ENCODE measurements around the gene NAGPA. TPM values are rescaled to one million over a fixed set of nuclear protein-coding genes. Genes with fewer than 3 reads are reported as not detected.

Gene NAGPA
- total and polyA plus RNA-seq, 8 donors, result 3.7 to 10.0 (median 6.6) TPM

DNA sequence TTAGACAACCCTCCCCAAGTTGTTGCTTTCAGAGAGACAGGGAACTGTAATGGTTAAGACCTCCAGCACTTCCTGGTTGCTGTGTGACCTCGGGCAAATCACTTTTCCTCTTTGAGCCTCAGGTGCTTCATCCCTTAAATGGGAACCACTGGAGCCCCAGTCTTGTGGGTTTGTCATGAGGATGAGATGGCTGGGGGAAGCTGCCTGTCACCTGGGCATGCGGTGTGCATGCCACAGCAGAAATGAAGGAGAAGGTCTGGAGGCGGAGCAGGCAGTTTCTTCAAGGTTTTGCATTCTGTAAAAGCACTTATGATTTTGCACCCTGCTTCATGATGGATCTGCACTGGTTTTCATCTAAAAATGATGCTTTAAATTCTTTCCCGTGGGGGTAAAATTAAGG, 22.1 kb downstream of the NAGPA start:
- DNase-seq, result peak in 1 of 6 donors; percentile 4
- no peak for ATAC-seq
- TF ChIP-seq, protein P1, sequence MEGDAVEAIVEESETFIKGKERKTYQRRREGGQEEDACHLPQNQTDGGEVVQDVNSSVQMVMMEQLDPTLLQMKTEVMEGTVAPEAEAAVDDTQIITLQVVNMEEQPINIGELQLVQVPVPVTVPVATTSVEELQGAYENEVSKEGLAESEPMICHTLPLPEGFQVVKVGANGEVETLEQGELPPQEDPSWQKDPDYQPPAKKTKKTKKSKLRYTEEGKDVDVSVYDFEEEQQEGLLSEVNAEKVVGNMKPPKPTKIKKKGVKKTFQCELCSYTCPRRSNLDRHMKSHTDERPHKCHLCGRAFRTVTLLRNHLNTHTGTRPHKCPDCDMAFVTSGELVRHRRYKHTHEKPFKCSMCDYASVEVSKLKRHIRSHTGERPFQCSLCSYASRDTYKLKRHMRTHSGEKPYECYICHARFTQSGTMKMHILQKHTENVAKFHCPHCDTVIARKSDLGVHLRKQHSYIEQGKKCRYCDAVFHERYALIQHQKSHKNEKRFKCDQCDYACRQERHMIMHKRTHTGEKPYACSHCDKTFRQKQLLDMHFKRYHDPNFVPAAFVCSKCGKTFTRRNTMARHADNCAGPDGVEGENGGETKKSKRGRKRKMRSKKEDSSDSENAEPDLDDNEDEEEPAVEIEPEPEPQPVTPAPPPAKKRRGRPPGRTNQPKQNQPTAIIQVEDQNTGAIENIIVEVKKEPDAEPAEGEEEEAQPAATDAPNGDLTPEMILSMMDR (IDR thresholded peaks at IDR 0.05), result no peak
- Histone ChIP-seq H3K4me3 (no peak overlapping the region), H3K27ac (no peak overlapping the region), H3K36me3 (no peaks in the 10 kb centered on the region), H3K9me3 (no peaks in the 10 kb centered on the region), H3K4me1 (no peaks in the 10 kb centered on the region), H3K27me3 (no peaks in the 10 kb centered on the region)
- FAIRE-seq, result no peak
- 41 to 62% methylated on average over 4 of the region's 4 CpGs for WGBS, 2 donors
- intact Hi-C loops (cut with DNase I), result no loop called here

DNA sequence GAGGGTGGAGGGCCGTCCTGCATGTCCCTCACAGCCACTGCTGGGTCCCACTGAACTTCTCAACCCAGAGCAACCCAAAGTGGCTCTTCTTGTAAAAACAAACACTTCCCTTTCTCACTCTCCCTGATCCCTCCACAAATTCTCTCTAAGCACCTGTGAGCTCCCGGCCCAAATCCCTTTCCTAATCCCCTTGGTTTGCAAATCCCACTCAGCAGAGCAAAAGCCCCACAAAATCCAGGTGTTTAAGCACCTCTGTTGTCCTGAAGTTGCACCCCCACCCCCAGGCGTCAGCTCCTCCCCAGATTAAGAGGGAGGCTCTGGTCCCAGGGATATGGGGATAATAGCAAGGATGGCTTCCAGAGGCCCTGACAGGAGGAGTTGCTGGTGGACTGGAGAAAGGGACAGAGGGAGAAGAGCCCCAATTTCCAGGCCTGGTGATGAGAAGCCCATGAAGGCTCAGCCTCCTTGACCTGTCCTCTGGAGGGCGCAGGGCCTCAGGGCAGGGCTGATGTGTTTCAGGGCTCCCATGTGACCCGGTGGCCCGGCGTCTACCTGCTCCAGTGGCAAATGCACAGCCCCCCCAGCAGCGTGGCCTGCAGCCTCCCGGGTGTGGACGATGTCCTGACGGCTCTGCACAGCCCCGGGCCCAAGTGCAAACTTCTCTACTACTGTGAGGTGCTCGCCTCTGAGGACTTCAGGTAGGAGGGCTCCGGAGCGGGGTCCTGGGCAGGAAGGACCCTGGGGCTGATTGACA, 23.0 kb downstream of the NAGPA start:
- H3K4me3 ChIP-seq, result no peak overlapping the region
- no peak overlapping the region for H3K27ac ChIP-seq
- H3K36me3 ChIP-seq, result no peaks in the 10 kb centered on the region
- DNase-seq, result peak in 1 of 6 donors; percentile 61
- FAIRE-seq, result no peak
- H3K9me3 ChIP-seq, result no peaks in the 10 kb centered on the region
- 33 to 42% methylated on average over 15 of the region's 15 CpGs for WGBS, 2 donors
- H3K4me1 ChIP-seq, result no peaks in the 10 kb centered on the region
- TF ChIP-seq, protein P1 (IDR thresholded peaks at IDR 0.05), result no peak
- ATAC-seq, result no peak
- intact Hi-C loops (cut with DNase I), result no loop called here
- no peaks in the 10 kb centered on the region for H3K27me3 ChIP-seq

DNA sequence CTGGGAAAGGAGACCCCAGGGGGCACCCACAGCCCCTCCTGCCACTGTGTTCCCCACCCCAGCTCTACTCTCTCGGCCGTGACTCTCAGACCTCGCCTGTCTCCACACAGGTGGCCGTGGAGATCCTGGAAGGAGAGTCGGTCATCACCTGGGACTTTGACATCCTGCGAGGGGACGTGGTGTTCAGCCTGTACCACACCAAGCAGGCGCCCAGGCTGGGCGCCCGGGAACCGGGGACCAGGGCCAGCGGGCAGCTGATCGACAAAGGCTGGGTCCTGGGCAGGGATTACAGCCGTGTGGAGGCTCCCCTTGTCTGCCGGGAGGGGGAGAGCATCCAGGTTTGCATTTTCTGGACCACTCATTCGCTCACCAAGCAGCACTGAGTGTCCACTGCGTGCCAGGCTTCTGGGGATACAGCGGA, 25.4 kb downstream of the NAGPA start:
- no peak overlapping the region for H3K27ac ChIP-seq
- H3K9me3 ChIP-seq, result no peaks in the 10 kb centered on the region
- 79 to 82% methylated on average over 18 of the region's 18 CpGs for WGBS, 2 donors
- DNase-seq (no peak), ATAC-seq (no peak), FAIRE-seq (no peak)
- no peaks in the 10 kb centered on the region for H3K27me3 ChIP-seq
- H3K36me3 ChIP-seq, result no peaks in the 10 kb centered on the region
- no peaks in the 10 kb centered on the region for H3K4me1 ChIP-seq
- TF ChIP-seq, protein P1 (IDR thresholded peaks at IDR 0.05), result no peak
- intact Hi-C loops (cut with DNase I), result no loop called here
- H3K4me3 ChIP-seq, result no peak overlapping the region

DNA sequence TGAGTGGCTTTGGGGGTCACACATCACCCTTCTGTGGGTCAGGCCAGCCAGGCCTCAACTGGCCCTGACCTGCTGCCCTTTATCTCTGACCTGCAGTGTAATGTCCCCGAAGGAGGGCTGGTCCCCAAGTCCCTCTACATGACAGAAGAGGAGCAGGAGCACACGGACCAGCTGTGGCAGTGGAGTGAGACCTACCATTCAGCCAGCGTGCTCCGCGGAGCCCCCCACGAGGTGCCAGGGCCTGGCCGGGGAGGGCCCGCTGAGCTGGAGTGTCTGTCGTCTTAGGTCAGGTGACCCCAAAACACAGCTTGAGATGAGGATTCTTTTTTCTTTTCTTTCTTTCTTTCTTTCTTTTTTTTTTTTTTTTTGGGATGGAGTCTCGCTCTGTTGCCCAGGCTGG, 26.5 kb downstream of the NAGPA start:
- H3K27ac ChIP-seq, result no peak overlapping the region
- intact Hi-C loops (cut with DNase I), result no loop called here
- H3K9me3 ChIP-seq, result no peaks in the 10 kb centered on the region
- no peak for DNase-seq
- no peaks in the 10 kb centered on the region for H3K4me1 ChIP-seq
- no peaks in the 10 kb centered on the region for H3K36me3 ChIP-seq
- FAIRE-seq, result no peak
- WGBS, 2 donors, result 82 to 83% methylated on average over 9 to 10 of the region's 10 CpGs
- H3K27me3 ChIP-seq, result no peaks in the 10 kb centered on the region
- TF ChIP-seq, protein P1 (IDR thresholded peaks at IDR 0.05), result no peak
- no peak overlapping the region for H3K4me3 ChIP-seq
- no peak for ATAC-seq
